Muscle layer of colon (tissue), 2 donors: ENCODE data around the gene SPDL1.

ENCODE experiments used
- H3K27ac ChIP-seq: one replicate; pipeline ENCODE4 v1.7.0; 2013; ENCODE audit warnings: low read depth, mild to moderate bottlenecking, low read length, moderate library complexity
- H3K27me3 ChIP-seq, 2 donors: one replicate each; pipeline ENCODE4 v1.7.0; 2013; ENCODE audit warnings: low read length in 2 of 2, mild to moderate bottlenecking in 2 of 2; ENCODE audit not compliant: insufficient read depth in 2 of 2, control insufficient read depth in 1 of 2
- H3K36me3 ChIP-seq: one replicate; pipeline ENCODE4 v1.7.0; 2013; ENCODE audit warnings: mild to moderate bottlenecking, low read length; ENCODE audit not compliant: insufficient read depth
- H3K4me1 ChIP-seq: one replicate; pipeline ENCODE4 v1.7.0; 2013; ENCODE audit warnings: mild to moderate bottlenecking, low read length; ENCODE audit not compliant: insufficient read depth
- H3K4me3 ChIP-seq, 2 donors: one replicate each; pipeline ENCODE4 v1.7.0; 2013; ENCODE audit warnings: low read length in 2 of 2, low read depth in 1 of 2, mild to moderate bottlenecking in 1 of 2, moderate library complexity in 1 of 2
- H3K9ac ChIP-seq: one replicate; pipeline ENCODE4 v1.7.0; 2013; ENCODE audit warnings: low read length
- H3K9me3 ChIP-seq: one replicate; pipeline ENCODE4 v1.7.0; 2013; ENCODE audit warnings: mild to moderate bottlenecking, low read length
- donor health status: abdominal sarcoma.
- donor health status: Adenocarcinoma of cecum.

SPDL1 gene

GRCh38 chr5:169650701-169651331 lies 67.2 kb downstream of the SPDL1 start:
- peaks cover 7% of the 10 kb centered on the region for H3K4me1 ChIP-seq
- H3K27ac ChIP-seq: no peak overlapping the region
- H3K9me3 ChIP-seq: no peaks in the 10 kb centered on the region
- H3K36me3 ChIP-seq: no peaks in the 10 kb centered on the region
- no peaks in the 10 kb centered on the region for H3K27me3 ChIP-seq
- no peak overlapping the region for H3K4me3 ChIP-seq
- H3K9ac ChIP-seq: no peak overlapping the region

GRCh38 chr5:169651526-169651925 lies 68.0 kb downstream of the SPDL1 start:
- Histone ChIP-seq H3K9ac (no peak overlapping the region), H3K27me3 (no peaks in the 10 kb centered on the region), H3K4me3 (no peak overlapping the region), H3K36me3 (no peaks in the 10 kb centered on the region), H3K4me1 (peaks cover 7% of the 10 kb centered on the region), H3K9me3 (no peaks in the 10 kb centered on the region), H3K27ac (no peak overlapping the region)

GRCh38 chr5:169652057-169652456 lies 68.5 kb downstream of the SPDL1 start:
- Histone ChIP-seq H3K36me3 (no peaks in the 10 kb centered on the region), H3K4me3 (no peak overlapping the region), H3K9ac (no peak overlapping the region), H3K27me3 (no peaks in the 10 kb centered on the region), H3K27ac (no peak overlapping the region), H3K4me1 (peaks cover 7% of the 10 kb centered on the region), H3K9me3 (no peaks in the 10 kb centered on the region)

- no peaks in the 10 kb centered on the region for H3K9me3 ChIP-seq
- peaks cover 7% of the 10 kb centered on the region for H3K4me1 ChIP-seq
Observed at GRCh38 chr5:169653091-169653490, 69.5 kb downstream of the SPDL1 start.

More at GRCh38 chr5:169653091-169653490, 69.5 kb downstream of the SPDL1 start:
- H3K27me3 ChIP-seq: no peaks in the 10 kb centered on the region
- no peak overlapping the region for H3K27ac ChIP-seq
- no peaks in the 10 kb centered on the region for H3K36me3 ChIP-seq
- no peak overlapping the region for H3K9ac ChIP-seq
- H3K4me3 ChIP-seq: no peak overlapping the region
